A549 (cell line): ENCODE data around the gene SLC30A1.

ENCODE experiments used
- CTCF ChIP-seq: fragments of >200 bp; sonication (Bioruptor Twin); formaldehyde crosslinking; IDR thresholded peaks from 3 replicates; pipeline ENCODE4 v1.5.1; 2016
- E2F6 ChIP-seq: IDR thresholded peaks from 2 replicates; pipeline ENCODE4 v1.6.1; 2012; ENCODE audit warnings: low read depth, borderline replicate concordance
- MAX ChIP-seq: IDR thresholded peaks from 2 replicates; pipeline ENCODE4 v1.6.1; 2012
- PHF8 ChIP-seq: fragments of 200-600 bp; sonication (generic); IDR thresholded peaks from 2 replicates; pipeline ENCODE4 v1.6.1; 2016; ENCODE audit warnings: low read depth, mild to moderate bottlenecking, antibody characterized with exemption, moderate library complexity, borderline replicate concordance
- POLR2A ChIP-seq: IDR thresholded peaks from 2 replicates; pipeline ENCODE4 v1.6.1; 2012; ENCODE audit warnings: mild to moderate bottlenecking, low read length
- RCOR1 ChIP-seq: fragments of 150-350 bp; IDR thresholded peaks from 2 replicates; pipeline ENCODE4 v1.6.1; 2014; ENCODE audit warnings: antibody characterized with exemption, low read length, low read depth
- REST ChIP-seq: fragments of 200-600 bp; sonication (generic); IDR thresholded peaks from 2 replicates; pipeline ENCODE4 v1.6.1; 2016; ENCODE audit warnings: antibody characterized with exemption, mild to moderate bottlenecking, moderate library complexity

- TF ChIP-seq POLR2A (no peak), PHF8 (no peak), CTCF (no peak), RCOR1 (no peak), E2F6 (no peak), MAX (no peak), REST (no peak)
These were observed 28.2 kb upstream of the SLC30A1 start for GRCh38 chr1:211606914-211607753.
